Eye (tissue), 1 donor: Measurements from ENCODE around the gene TMEM238.

Experiments used
- DNase-seq: peaks from one replicate; pipeline ENCODE4 v3.0.0-alpha.2; 2015

Gene TMEM238

GRCh38 chr19:55400281-55401087 is 16.4 kb upstream of the TMEM238 start:
- no peak for DNase-seq

- DNase-seq = no peak
Measured at GRCh38 chr19:55398200-55398925, 14.3 kb upstream of the TMEM238 start.

- DNase-seq = no peak
Measured at GRCh38 chr19:55392820-55393761, 9.0 kb upstream of the TMEM238 start.

DNA sequence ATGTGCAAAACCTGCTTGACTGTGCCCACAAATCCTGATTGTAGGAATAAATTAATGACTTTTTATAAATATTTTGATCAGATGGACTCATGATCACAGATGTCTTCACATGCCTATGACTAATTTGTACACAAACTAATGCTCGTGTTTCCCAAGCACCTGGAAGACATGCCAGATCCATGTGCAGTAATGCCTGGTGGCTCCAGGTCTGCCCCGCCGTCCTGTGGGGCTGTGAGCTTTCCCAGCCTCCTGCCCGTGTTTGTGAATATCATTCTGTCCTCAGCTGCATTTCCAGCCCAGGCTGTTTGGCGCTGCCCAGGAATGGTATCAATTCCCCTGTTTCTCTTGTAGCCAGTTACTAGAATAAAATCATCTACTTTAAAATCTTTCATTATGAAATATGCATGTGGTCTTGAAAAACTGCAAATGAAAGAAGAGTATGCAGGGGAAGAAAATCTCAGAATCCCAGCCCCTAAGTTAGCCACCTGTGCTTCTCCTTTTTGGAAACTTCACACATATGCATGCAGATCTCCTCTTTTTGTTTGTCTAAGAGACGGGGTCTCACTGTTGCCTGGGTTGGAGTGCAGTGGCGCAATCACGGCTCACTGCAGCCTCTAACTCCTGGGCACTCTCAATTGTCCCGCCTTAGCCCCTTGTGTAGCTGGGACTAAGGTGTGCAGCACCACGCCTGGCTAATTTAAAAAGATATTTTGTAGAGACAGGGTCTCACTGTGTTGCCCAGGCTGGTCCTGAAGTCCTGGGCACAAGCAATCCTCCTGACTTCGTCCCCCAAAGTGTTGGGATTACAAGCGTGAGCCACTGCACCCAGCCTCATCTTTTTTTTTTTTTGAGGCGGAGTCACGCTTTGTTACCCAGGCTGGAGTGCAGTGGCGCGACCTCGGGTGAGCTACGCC is 7.9 kb upstream of the TMEM238 start:
- no peak for DNase-seq

- no peak for DNase-seq
Measured at GRCh38 chr19:55391191-55391670, 7.1 kb upstream of the TMEM238 start.

DNA sequence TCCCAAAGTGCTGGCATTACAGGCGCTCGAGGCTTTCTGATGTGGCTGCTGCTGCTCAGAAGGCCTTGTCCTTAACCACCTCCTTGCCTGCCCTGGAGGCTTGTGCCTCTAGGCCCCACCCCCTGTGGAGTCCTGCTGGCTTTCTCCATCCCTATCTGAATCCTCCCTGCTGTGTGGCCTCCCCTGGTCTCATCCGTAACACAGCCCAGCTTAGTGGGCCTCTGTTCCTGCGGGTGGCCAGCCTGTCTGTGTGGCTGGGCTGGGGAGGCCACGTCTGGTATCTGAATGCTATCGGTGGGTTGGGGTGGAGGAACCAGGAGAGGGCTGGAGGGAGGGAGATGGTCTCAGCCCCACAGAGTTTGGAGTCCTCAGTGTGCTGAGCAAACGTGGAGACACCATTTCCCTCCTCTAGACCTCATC is 6.4 kb upstream of the TMEM238 start:
- DNase-seq = no peak

DNA sequence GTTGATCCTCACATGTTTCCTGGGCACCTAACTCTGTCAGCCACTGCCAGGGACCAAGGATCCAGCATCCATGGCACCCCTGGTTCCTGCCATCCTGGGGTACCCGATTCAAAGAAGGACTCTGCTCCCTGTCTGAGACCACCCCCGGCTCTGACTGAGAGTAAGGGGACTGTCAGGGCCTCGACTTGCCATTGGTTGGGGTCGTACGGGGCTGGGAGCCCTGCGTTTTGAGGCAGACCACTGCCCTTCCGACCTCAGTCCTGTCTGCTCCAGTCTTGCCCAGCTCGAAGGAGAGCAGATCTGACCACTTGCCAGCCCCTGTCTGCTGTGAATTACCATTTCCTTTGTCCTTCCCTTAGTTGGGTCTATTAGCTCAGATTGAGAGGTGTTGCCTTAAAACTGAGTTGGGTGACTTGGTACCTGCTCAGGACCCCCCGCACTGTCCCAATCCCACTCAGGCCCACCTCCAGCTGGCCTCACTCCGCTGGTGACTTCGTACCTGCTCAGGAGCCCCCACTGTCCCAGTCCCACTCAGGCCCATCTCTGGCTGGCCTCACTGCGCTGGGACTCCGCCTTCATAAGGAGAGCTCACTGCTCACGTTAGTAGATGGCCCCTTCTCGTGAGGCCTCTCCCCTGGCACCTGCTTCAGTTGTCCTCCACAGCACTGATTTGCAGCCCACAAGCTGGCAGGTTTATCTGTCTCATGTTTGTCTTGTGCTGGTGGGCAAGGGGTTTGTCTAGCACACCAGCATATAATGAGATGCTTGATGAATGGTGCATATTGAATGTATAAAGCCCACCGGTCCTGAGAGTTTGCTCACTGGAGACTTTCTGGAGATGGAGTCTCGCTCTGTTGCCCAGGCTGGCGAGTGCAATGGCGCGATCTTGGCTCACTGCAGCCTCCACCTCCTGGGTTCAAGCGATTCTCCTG is 5.6 kb upstream of the TMEM238 start:
- DNase-seq = no peak

GRCh38 chr19:55387736-55388497 is 3.8 kb upstream of the TMEM238 start:
- no peak for DNase-seq

GRCh38 chr19:55386493-55386971 is 2.4 kb upstream of the TMEM238 start:
- DNase-seq = no peak

DNA sequence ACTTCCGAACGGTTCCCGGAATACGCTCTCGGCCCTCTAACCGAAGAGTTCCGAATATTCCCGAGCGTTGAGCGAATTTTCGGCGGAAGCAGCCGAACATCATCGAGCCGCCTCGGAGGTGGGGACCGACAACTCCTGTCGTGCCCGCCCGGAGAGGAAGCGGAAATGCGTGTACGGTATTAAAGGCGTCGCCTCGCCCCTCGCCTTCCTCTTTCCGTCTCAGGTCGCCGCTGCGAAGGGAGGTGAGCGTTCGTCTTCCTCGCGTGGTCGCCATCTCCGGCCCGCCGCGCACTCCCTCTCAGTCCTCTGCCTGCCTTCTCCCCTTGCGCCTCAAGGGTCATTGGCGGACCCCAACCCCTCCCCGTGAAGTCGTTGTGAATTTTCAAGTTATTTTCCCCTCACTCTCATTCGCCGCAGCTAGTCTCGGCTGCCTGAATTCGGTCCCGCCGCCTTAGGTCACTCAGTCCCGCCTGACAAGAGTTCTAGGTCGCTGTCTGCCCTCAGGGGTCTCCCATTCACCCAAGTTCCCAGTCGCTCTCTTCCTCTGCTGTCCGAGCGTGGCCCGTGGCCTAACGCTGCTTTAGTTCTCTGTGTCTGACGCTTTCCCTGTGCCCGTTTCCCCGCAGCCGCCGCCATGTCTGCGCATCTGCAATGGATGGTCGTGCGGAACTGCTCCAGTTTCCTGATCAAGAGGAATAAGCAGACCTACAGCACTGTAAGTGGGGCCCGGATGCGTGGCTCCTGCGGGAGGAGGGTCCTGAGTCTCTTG is 1.8 kb upstream of the TMEM238 start, which contains the start of gene RPL28:
TSS of gene RPL28 (plus strand) at position 209 of the 769 bp plus-strand sequence. CDS start at position 635, 426 bp downstream.
- peak; percentile 100 for DNase-seq

DNA sequence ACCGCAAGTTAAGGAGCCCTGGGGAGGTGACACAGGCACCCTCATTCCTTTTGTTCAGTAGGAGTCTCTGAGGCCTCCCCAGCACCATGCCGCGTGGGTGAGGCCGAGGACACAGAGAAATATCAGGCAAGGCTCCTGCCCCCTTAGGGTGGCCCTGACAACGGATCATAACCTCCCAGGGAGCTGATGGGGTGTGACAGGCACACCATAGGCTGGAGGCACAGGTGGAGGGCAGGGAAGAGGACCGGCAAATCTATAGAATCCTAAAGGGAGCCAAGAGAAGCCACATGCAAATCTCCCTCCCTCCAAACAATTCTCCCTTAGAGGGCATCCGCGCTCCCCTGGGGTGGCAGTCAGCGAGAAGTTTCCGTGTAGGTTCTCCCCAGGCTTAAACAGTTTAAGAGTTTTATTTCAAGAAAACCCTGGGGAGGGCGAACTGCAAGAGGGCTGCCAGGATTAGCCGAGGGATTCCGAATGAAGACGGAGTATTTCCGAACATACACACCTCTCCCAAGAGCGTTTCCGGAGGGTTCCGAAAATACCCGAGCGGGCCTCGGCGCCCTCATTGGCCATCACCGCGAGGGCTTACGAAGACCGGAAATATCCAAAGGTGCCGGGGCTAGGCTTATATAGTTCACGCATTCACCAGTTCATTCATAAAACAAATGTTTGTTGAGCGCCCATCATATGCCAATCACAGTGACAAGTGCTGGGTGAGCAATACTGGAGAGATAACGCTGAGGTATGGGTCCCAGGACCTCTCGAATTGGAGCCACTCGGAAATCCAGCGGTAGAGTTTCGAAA is 1.0 kb upstream of the TMEM238 start:
- peak; percentile 99 for DNase-seq

DNA sequence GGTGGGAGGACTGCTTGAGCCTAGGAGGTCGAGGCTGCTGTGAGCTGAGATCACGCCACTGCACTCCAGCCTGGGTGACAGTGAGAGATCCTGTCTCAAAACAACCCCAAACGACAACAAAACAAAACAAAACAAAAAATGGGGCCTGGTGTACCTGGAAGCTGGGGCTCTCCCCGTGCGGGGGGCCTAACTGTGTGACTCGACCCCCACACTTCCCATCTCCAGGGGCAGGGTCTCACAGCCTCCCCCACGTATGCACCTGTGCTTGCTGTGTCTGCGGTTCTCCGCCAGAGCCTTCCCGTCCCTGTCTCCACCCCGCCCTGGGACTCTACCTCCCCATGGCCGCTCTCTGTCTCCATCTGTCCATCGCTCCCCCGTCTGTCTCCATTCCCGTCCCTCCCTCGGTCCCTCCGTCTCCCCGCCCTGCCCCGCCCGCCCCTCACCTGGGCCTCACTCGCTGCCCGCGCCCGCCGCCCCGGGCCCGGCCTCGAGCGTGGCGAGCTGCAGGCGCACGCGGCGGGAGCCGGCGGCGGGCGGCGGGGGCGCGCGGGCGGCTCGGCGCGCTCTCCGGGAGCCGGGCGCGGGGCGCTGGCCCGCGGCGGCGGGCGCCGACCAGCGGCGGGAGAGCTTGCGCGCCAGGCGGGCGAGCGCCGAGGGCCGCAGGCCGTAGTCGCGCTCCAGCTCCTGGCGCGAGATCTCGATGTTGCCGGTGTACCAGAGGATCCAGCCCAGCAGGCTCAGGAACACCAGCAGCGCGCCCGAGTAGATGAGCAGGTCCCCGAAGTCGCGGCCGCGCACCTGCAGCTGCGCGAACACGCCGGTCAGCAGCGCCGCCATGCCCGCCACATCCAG is 587 bp downstream of the TMEM238 start:
- DNase-seq = peak; percentile 81

DNA sequence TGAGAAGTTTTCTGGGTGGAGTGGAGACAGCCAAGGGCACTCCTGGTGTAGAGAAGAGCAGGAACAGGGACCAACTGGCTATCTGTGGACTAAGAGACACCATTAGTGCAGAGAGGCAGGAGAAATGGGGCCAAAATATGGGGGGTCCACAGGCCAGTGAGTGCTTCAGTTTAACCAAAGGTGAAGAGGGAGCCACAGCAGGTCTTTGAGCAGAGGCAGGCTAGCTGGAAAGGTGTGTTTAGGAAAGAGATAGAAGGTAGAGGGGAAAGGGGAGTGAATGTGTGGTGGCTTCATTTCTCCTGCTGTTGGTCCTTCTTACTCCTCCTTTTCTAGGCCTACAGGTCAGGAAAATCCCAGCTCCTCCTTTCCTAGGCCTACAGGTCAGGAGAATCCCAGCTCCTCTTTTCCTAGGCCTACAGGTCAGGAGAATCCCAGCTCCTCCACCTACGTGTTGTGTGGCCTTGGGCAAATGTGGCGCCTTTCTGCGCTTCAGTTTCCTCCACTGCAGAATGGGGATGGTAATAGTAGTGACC is 1.5 kb downstream of the TMEM238 start:
- no peak for DNase-seq

DNA sequence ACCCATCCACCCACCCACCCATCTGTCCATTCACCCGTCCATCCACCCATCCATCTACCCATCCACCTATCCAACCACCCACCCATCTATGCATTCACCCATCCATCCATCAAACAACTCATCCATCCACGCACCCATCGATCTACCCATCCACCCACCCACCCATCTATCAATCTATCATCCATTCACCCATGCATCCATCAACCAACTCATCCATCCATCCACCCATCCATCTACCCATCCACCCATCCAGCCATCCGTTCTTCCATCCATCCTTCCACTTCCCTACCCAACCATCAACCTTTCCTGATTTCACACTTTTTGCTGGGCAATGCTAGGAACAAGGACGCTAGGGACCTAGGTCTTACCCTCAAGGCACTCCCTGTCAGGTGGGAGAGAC is 2.1 kb downstream of the TMEM238 start:
- DNase-seq = no peak

GRCh38 chr19:55379174-55379573 is 4.9 kb downstream of the TMEM238 start:
- DNase-seq = peak; percentile 53

GRCh38 chr19:55377356-55378131 is 6.5 kb downstream of the TMEM238 start:
- peak; percentile 50 for DNase-seq
